Smooth muscle cell (in vitro differentiated cells): ENCODE data around the gene GGN. TPM values are rescaled to one million over a fixed set of nuclear protein-coding genes. Genes with fewer than 3 reads are reported as not detected.
A peak's percentile ranks its signal among the peaks of the same experiment; 100 is the strongest.

Source experiments
- DNase-seq: peaks from one replicate; lab custom pipeline; 2025; ENCODE audit not compliant: unreplicated experiment; lab: John Stamatoyannopoulos, UW
- H2AFZ ChIP-seq: fragments of 200-600 bp; sonication (generic); 2 replicates; pipeline ENCODE4 v1.6.0; 2016; ENCODE audit warnings: antibody characterized with exemption, low read depth, mild to moderate bottlenecking
- H3F3A ChIP-seq: fragments of 200-600 bp; sonication (generic); 2 replicates; pipeline ENCODE4 v1.6.0; 2017; ENCODE audit warnings: antibody characterized with exemption, low read depth
- H3K27ac ChIP-seq: fragments of 200-600 bp; sonication (generic); 2 replicates; pipeline ENCODE4 v1.5.1; 2016; ENCODE audit warnings: low read depth, mild to moderate bottlenecking
- H3K27me3 ChIP-seq: fragments of 200-600 bp; sonication (generic); 2 replicates; pipeline ENCODE4 v1.6.1; 2016; ENCODE audit warnings: low read depth, mild to moderate bottlenecking
- H3K36me3 ChIP-seq: fragments of 200-600 bp; sonication (generic); 2 replicates; pipeline ENCODE4 v1.5.1; 2016; ENCODE audit warnings: low read depth
- H3K4me1 ChIP-seq: fragments of 200-600 bp; sonication (generic); 2 replicates; pipeline ENCODE4 v1.5.1; 2016; ENCODE audit warnings: low read depth
- H3K4me2 ChIP-seq: fragments of 200-600 bp; sonication (generic); 2 replicates; pipeline ENCODE4 v1.6.0; 2016; ENCODE audit warnings: mild to moderate bottlenecking
- H3K4me3 ChIP-seq: fragments of 200-600 bp; sonication (generic); 2 replicates; pipeline ENCODE4 v1.5.1; 2016; ENCODE audit warnings: mild to moderate bottlenecking
- H3K79me2 ChIP-seq: fragments of 200-600 bp; sonication (generic); 2 replicates; pipeline ENCODE4 v1.6.0; 2016; ENCODE audit warnings: low read depth, mild to moderate bottlenecking
- H3K9ac ChIP-seq: fragments of 200-600 bp; sonication (generic); 2 replicates; pipeline ENCODE4 v1.6.0; 2016; ENCODE audit warnings: low read depth
- H3K9me3 ChIP-seq: fragments of 200-600 bp; sonication (generic); replicated peaks from 2 replicates; pipeline ENCODE4 v1.5.1; 2016; ENCODE audit warnings: low read depth
- H4K20me1 ChIP-seq: fragments of 200-600 bp; sonication (generic); 2 replicates; pipeline ENCODE4 v1.6.0; 2016; ENCODE audit warnings: low read depth
- WGBS: methylation state at CpG from one replicate; pipeline ENCODE4 v1.1.7; 2016; ENCODE audit warnings: low lambda C conversion rate; 5-methylcytosine and 5-hydroxymethylcytosine counted together
- polyA plus RNA-seq: library from polyadenylated mRNA; unstranded; fragments of >200 nt; fragmentation: Nextera tagmentation; extraction: Ambion mirVana; gene quantifications from 2 replicates; pipeline ENCODE4 v1.2.1, GENCODE V29; 2016
- total RNA-seq: library from RNA; depleted of rRNA; stranded (reverse); fragments of >200 nt; gene quantifications from 2 replicates; pipeline ENCODE4 v1.2.3, GENCODE V29; 2014
- TF ChIP-seq, protein P1 (sequence below): fragments of 200-600 bp; sonication (generic); IDR thresholded peaks from 2 replicates; pipeline ENCODE4 v1.5.1; 2017; ENCODE audit warnings: borderline replicate concordance, mild to moderate bottlenecking, antibody characterized with exemption; ENCODE audit not compliant: insufficient read depth, poor library complexity, severe bottlenecking

GGN gene
- total and polyA plus RNA-seq, 2 experiments from 2014 or later: 1.00 to 2.1 TPM

DNA sequence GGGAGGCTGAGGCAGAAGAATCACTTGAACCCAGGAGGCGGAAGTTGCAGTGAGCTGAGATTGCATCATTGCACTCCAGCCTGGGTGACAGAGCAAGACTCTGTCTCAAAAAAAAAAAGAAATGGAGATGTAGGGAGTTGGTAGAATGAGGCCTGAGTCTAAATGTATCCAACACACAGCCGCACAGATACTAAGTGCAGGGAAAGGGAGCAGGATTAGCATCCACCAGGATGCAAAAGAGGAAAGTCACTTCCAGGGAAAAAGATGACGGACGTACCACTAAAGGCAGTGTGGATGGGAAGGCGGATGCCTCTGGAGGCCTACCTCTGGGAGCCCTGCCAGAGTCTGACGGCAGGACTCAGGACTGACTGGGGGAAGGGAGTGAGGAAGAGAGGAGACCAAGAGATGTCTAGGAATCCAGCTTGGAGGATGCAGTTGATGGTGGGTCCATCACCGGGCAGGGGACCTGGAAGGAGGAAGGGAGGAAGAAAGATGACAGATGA is 21.8 kb upstream of the GGN start:
- WGBS: 87% methylated on average over 7 of the region's 7 CpGs
- H2AFZ ChIP-seq: no peak overlapping the region
- H3K27ac ChIP-seq: no peak overlapping the region
- no peak overlapping the region for H3K4me3 ChIP-seq
- no peaks in the 10 kb centered on the region for H3F3A ChIP-seq
- H3K9ac ChIP-seq: no peak overlapping the region
- H3K36me3 ChIP-seq: no peaks in the 10 kb centered on the region
- no peaks in the 10 kb centered on the region for H3K9me3 ChIP-seq
- H4K20me1 ChIP-seq: no peaks in the 10 kb centered on the region
- no peaks in the 10 kb centered on the region for H3K79me2 ChIP-seq
- H3K4me2 ChIP-seq: no peak overlapping the region
- no peaks in the 10 kb centered on the region for H3K4me1 ChIP-seq
- TF ChIP-seq, protein P1, sequence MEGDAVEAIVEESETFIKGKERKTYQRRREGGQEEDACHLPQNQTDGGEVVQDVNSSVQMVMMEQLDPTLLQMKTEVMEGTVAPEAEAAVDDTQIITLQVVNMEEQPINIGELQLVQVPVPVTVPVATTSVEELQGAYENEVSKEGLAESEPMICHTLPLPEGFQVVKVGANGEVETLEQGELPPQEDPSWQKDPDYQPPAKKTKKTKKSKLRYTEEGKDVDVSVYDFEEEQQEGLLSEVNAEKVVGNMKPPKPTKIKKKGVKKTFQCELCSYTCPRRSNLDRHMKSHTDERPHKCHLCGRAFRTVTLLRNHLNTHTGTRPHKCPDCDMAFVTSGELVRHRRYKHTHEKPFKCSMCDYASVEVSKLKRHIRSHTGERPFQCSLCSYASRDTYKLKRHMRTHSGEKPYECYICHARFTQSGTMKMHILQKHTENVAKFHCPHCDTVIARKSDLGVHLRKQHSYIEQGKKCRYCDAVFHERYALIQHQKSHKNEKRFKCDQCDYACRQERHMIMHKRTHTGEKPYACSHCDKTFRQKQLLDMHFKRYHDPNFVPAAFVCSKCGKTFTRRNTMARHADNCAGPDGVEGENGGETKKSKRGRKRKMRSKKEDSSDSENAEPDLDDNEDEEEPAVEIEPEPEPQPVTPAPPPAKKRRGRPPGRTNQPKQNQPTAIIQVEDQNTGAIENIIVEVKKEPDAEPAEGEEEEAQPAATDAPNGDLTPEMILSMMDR: no peak
- H3K27me3 ChIP-seq: no peaks in the 10 kb centered on the region
- no peak for DNase-seq

DNA sequence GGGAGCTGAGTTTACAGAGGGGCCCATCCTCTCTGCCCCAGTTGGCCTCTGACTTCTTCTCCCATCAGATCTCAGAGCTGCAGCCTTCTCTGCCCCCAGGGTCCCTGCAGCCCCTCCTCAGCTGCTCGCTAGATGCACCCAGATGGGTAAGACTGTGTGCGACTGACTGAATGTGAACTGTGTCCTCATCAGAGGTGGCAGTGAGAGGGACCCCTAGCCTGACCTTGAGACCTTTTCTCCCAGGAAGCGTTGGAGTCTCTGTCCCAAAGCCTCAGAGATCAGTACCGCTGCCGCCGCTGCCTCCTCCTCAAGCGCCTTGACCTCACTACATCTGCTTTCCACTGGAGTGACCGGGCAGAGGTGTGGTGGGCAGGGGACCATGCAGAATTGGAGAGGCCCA is 17.4 kb upstream of the GGN start:
- Histone ChIP-seq H4K20me1 (no peaks in the 10 kb centered on the region), H2AFZ (no peak overlapping the region), H3K4me3 (no peak overlapping the region), H3F3A (no peaks in the 10 kb centered on the region), H3K36me3 (no peaks in the 10 kb centered on the region), H3K27me3 (no peaks in the 10 kb centered on the region), H3K9ac (no peak overlapping the region), H3K27ac (no peak overlapping the region), H3K4me1 (no peaks in the 10 kb centered on the region), H3K79me2 (no peaks in the 10 kb centered on the region), H3K4me2 (no peak overlapping the region), H3K9me3 (no peaks in the 10 kb centered on the region)
- 95% methylated on average over 8 of the region's 8 CpGs for WGBS
- TF ChIP-seq, protein P1: no peak
- no peak for DNase-seq

DNA sequence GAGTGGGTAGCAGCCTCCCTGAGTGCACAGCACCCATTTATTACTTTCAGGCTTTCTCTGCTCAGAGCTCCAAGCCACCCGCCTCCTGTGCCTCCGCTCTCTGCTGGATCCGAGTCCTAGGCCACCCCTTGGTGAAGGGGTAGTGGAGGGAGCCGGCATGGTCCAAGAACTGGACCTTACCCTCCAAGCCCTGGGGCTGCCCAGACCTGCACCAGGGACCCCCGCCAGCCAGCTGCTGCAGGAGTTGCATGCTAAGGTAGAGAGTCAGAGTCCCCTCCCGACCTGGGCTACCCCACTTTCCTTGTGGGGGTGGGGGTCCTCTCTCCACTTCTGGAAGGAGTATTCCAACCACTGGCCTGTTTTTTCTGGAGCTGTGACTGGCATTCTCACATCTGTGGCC is 17.0 kb upstream of the GGN start:
- 93% methylated on average over 6 of the region's 6 CpGs for WGBS
- H3F3A ChIP-seq: no peaks in the 10 kb centered on the region
- TF ChIP-seq, protein P1: no peak
- H3K9ac ChIP-seq: no peak overlapping the region
- DNase-seq: no peak
- no peaks in the 10 kb centered on the region for H3K9me3 ChIP-seq
- no peaks in the 10 kb centered on the region for H3K79me2 ChIP-seq
- no peaks in the 10 kb centered on the region for H4K20me1 ChIP-seq
- H2AFZ ChIP-seq: no peak overlapping the region
- H3K4me3 ChIP-seq: no peak overlapping the region
- no peaks in the 10 kb centered on the region for H3K36me3 ChIP-seq
- no peaks in the 10 kb centered on the region for H3K4me1 ChIP-seq
- H3K27ac ChIP-seq: no peak overlapping the region
- no peak overlapping the region for H3K4me2 ChIP-seq
- H3K27me3 ChIP-seq: no peaks in the 10 kb centered on the region

DNA sequence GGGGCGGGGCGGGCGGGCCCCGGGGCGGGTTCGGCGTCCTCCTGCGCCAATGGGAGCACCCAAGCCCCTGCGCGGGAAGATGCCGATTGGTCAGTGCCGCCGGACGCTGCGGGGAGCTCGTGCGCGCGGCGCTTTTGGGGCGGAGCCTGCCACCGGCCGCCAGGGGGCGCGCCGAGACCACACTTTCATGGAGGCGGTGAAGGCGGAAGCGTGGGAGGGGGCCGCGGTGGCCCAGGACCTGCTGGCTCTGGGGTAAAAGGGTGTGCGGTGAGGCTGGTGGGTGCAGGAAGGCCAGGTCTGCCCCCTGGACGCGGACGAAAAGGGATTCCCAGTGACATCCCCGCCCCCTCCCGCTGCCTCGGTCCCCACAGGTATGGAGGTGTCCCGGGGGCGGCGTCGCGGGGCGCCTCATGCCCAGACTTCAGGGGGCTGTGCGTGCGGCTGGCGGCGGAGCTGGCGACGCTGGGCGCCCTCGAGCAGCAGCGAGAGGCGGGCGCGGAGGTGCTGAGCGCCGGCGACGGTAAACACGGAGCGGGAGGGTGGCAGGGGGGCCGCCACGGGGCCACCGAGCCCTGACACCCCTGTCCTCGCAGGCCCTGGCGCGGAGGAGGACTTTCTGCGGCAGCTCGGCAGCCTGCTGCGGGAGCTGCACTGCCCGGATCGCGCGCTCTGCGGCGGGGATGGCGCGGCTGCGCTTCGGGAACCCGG is 15.3 kb upstream of the GGN start, which contains the start of gene FAM98C:
FAM98C (plus strand) TSS at position 127 of the 708 bp plus-strand sequence; CDS start at position 188, 61 bp downstream.
- Histone ChIP-seq H3F3A (no peaks in the 10 kb centered on the region), H3K4me1 (no peaks in the 10 kb centered on the region), H3K36me3 (no peaks in the 10 kb centered on the region), H4K20me1 (no peaks in the 10 kb centered on the region), H3K9ac (peak within 1 kb of the TSS; percentile 65), H2AFZ (peak within 1 kb of the TSS; percentile 69), H3K4me2 (peak within 1 kb of the TSS; percentile 95), H3K27ac (peak within 1 kb of the TSS; percentile 19), H3K4me3 (peak within 1 kb of the TSS; percentile 83), H3K9me3 (no peaks in the 10 kb centered on the region), H3K27me3 (no peaks in the 10 kb centered on the region), H3K79me2 (no peaks in the 10 kb centered on the region)
- WGBS: 1% methylated on average over 61 of the region's 82 CpGs
- peak; percentile 95 for DNase-seq
- TF ChIP-seq, protein P1: peak; percentile 95
